ENCODE measurements around the gene LRRC38. TPM values are rescaled to one million over a fixed set of nuclear protein-coding genes. Genes with fewer than 3 reads are reported as not detected.

Gene LRRC38
- total and polyA plus RNA-seq, 2 of the 13 experiments (the other 11 are each of a cell fraction or from before 2014, with no cell fraction given), result not detected

DNA sequence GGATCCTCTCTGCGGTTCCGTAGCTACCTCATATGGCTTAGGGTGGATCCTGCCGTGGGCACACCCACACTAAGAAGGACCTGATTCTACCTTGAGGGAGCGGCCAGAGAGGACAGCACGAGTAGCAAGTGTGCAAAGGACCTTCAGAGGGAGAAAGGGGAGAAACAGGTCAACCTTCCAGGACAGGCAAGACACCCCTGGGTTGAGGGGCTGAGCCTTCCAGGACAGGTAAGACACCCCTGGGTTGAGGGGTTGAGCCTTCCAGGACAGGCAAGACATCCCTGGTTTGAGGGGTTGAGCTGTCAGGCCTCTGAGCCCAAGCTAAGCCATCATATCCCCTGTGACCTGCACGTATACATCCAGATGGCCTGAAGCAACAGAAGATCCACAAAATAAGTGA, 46.7 kb upstream of the LRRC38 start (continued):
- TF ChIP-seq, protein P1, sequence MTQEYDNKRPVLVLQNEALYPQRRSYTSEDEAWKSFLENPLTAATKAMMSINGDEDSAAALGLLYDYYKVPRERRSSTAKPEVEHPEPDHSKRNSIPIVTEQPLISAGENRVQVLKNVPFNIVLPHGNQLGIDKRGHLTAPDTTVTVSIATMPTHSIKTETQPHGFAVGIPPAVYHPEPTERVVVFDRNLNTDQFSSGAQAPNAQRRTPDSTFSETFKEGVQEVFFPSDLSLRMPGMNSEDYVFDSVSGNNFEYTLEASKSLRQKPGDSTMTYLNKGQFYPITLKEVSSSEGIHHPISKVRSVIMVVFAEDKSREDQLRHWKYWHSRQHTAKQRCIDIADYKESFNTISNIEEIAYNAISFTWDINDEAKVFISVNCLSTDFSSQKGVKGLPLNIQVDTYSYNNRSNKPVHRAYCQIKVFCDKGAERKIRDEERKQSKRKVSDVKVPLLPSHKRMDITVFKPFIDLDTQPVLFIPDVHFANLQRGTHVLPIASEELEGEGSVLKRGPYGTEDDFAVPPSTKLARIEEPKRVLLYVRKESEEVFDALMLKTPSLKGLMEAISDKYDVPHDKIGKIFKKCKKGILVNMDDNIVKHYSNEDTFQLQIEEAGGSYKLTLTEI (CRISPR knock-in tag; conservative IDR thresholded peaks at IDR 0.05), result no peak
- no peak for TF ChIP-seq RFXAP (CRISPR knock-in tag; IDR thresholded peaks at IDR 0.05; ENCODE audit: borderline replicate concordance)

DNA sequence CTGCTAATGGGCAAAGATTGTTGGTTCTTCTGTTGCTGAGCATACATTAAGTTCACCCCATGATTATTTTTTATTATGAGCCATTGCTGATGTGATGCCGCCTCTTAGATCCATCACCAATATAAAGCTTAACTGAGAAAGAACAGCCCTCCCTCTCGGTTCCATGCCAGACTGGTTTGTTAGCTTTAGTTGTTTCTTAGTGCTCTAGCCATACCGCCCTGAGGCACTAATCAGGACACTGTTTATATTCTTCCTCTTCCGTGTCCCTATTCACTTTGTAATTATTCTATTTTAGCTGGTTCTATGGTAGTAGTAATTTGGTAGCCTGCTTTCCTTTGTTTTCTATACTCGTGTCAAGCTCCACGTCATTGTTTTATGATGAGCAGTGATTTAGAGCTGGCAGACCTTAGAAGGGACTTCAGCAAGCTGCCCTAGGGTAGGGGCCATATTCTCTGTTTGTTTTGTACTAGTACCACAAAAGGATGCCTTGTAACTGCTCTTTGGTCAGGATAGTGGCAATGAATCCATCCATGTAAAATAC, 42.5 kb upstream of the LRRC38 start:
- H3K36me3 ChIP-seq (replicated peaks in 1 of 2; ENCODE audit: control insufficient read depth in 1 of 2, insufficient read depth in 2 of 2, low read length in 2 of 2), result no peaks in the 10 kb centered on the region
- H3K9me3 ChIP-seq (ENCODE audit: low read length), result no peaks in the 10 kb centered on the region
- H2AFZ ChIP-seq (ENCODE audit: low read length), result no peak overlapping the region
- 0 out of 2 replicates have a peak, but pooled peaks cover 3% of the 10 kb centered on the region for H4K20me1 ChIP-seq (ENCODE audit: insufficient read depth, low read length)
- no peak overlapping the region for H3K4me3 ChIP-seq (replicated peaks in 1 of 3; ENCODE audit: insufficient read depth in 1 of 3, low read depth in 2 of 3, low read length in 3 of 3)
- WGBS (ENCODE audit: low lambda C conversion rate), result 10% methylated on average over 6 of the region's 6 CpGs
- in situ Hi-C loops (cut with HindIII; ENCODE audit: extremely low pct_ligation_motif_present, low pct_unique_long_range_greater_than_20kb) (no loop called here), intact Hi-C loops (cut with micrococcal nuclease; ENCODE audit: unreplicated experiment) (no loop called here)
- no peak overlapping the region for H3K9ac ChIP-seq (ENCODE audit: insufficient read depth, low read depth, low read length)
- CTCF ChIA-PET (ENCODE audit: low intra/inter-chr PET ratio, low total read pairs), result no interaction called here
- no TSS peak for BruUV-seq (replicated peaks)
- H3K27ac ChIP-seq (ENCODE audit: extremely low read length, insufficient read depth, low read length), result no peak overlapping the region
- POLR2A ChIA-PET, result no interaction called here
- DNase-seq (ENCODE audit: low spot score), result no peak
- TF ChIP-seq MAFG (CRISPR knock-in tag; IDR thresholded peaks at IDR 0.05), result no peak
- no peak for TF ChIP-seq SUZ12 (IDR thresholded peaks at IDR 0.05; ENCODE audit: low read depth, low read length)
- no peak for TF ChIP-seq RAD21 (CRISPR knock-in tag; IDR thresholded peaks at IDR 0.05)
- TF ChIP-seq SP140L (CRISPR knock-in tag; IDR thresholded peaks at IDR 0.05; ENCODE audit: borderline replicate concordance), result no peak
- no peaks in the 10 kb centered on the region for H3K4me1 ChIP-seq (ENCODE audit: insufficient read depth, low read length)
- H3K27me3 ChIP-seq (ENCODE audit: control insufficient read depth in 1 of 2, insufficient read depth in 2 of 2, low read length in 2 of 2), result peaks cover 2 to 20% of the 10 kb centered on the region in 2 experiments; a peak in 2 of 5 replicates
- no peaks in the 10 kb centered on the region for H3K79me2 ChIP-seq (ENCODE audit: insufficient read depth, low read length)
- no peak for FAIRE-seq
- no peak for ATAC-seq
- H3K4me2 ChIP-seq (ENCODE audit: low read depth, low read length), result no peak overlapping the region

Data from HepG2 (cell line).